Large intestine (tissue), 3 donors: ENCODE results near the gene NUDT12. TPM values are rescaled to one million over a fixed set of nuclear protein-coding genes. Genes with fewer than 3 reads are reported as not detected.

Experiments used
- DNase-seq, 2 donors: peaks; one replicate each; pipeline versions ENCODE4 v3.0.0 to v3.0.0-alpha.2; 2013
- H3K27ac ChIP-seq: one replicate; pipeline ENCODE4 v1.5.1; 2013; ENCODE audit warnings: low read length
- H3K27me3 ChIP-seq: 2 replicates; pipeline ENCODE4 v1.6.1; 2013; ENCODE audit warnings: low read length; ENCODE audit not compliant: control insufficient read depth, insufficient read depth
- H3K36me3 ChIP-seq: 2 replicates; pipeline ENCODE4 v1.6.1; 2013; ENCODE audit warnings: low read length; ENCODE audit not compliant: control insufficient read depth, insufficient read depth
- H3K4me1 ChIP-seq: one replicate; pipeline ENCODE4 v1.6.1; 2013; ENCODE audit warnings: low read length; ENCODE audit not compliant: control insufficient read depth, insufficient read depth
- H3K4me3 ChIP-seq: one replicate; pipeline ENCODE4 v1.5.1; 2013; ENCODE audit warnings: low read length
- H3K9me3 ChIP-seq: one replicate; pipeline ENCODE4 v1.6.1; 2013; ENCODE audit warnings: mild to moderate bottlenecking, low read depth, low read length, moderate library complexity; ENCODE audit not compliant: control insufficient read depth
- WGBS: methylation state at CpG from one replicate; pipeline ENCODE4 v1.1.5; 2013; ENCODE audit warnings: low lambda C conversion rate; ENCODE audit not compliant: insufficient coverage; 5-methylcytosine and 5-hydroxymethylcytosine counted together
- polyA plus RNA-seq: library from polyadenylated mRNA; unstranded; fragments of 120-200 nt; gene quantifications from one replicate; pipeline ENCODE4 v1.2.1, GENCODE V29; 2013

Gene NUDT12
- polyA plus RNA-seq, 1 donor, result 26.0 TPM

GRCh38 chr5:103514371-103514770, 48.2 kb downstream of the NUDT12 start:
- peak; percentile 20 to 55 for DNase-seq
- Histone ChIP-seq H3K9me3 (no peaks in the 10 kb centered on the region), H3K27ac (peak overlapping the region; percentile 41), H3K36me3 (no peaks in the 10 kb centered on the region), H3K4me1 (peaks cover 6% of the 10 kb centered on the region), H3K27me3 (no peaks in the 10 kb centered on the region), H3K4me3 (no peak overlapping the region)
- WGBS, result no CpG with 5 or more reads among the region's 1 CpG

- Histone ChIP-seq H3K4me3 (no peak overlapping the region), H3K36me3 (no peaks in the 10 kb centered on the region), H3K4me1 (peaks cover 6% of the 10 kb centered on the region), H3K27me3 (no peaks in the 10 kb centered on the region), H3K27ac (peak overlapping the region; percentile 41), H3K9me3 (no peaks in the 10 kb centered on the region)
- DNase-seq, result no peak
- WGBS, result 50% methylated on average over 1 of the region's 1 CpG
Observed at GRCh38 chr5:103513701-103514100, 48.9 kb downstream of the NUDT12 start.

GRCh38 chr5:103512500-103512899, 50.1 kb downstream of the NUDT12 start:
- H3K4me3 ChIP-seq, result no peak overlapping the region
- no peaks in the 10 kb centered on the region for H3K9me3 ChIP-seq
- H3K27me3 ChIP-seq, result no peaks in the 10 kb centered on the region
- 100% methylated on average over 1 of the region's 2 CpGs for WGBS
- no peak overlapping the region for H3K27ac ChIP-seq
- H3K4me1 ChIP-seq, result peaks cover 6% of the 10 kb centered on the region
- H3K36me3 ChIP-seq, result no peaks in the 10 kb centered on the region
- no peak for DNase-seq

- H3K4me3 ChIP-seq, result no peak overlapping the region
- 0% methylated on average over 1 of the region's 2 CpGs for WGBS
- H3K27me3 ChIP-seq, result no peaks in the 10 kb centered on the region
- H3K36me3 ChIP-seq, result no peaks in the 10 kb centered on the region
- H3K27ac ChIP-seq, result peak overlapping the region; percentile 35
- H3K9me3 ChIP-seq, result no peaks in the 10 kb centered on the region
- H3K4me1 ChIP-seq, result peaks cover 6% of the 10 kb centered on the region
- peak in 1 of 2 donors; percentile 69 for DNase-seq
Observed at GRCh38 chr5:103511554-103511885, 51.1 kb downstream of the NUDT12 start.

GRCh38 chr5:103510851-103511553, 51.6 kb downstream of the NUDT12 start:
- H3K27ac ChIP-seq, result peak overlapping the region; percentile 35
- WGBS, result no CpG with 5 or more reads among the region's 1 CpG
- no peaks in the 10 kb centered on the region for H3K9me3 ChIP-seq
- H3K4me1 ChIP-seq, result peaks cover 6% of the 10 kb centered on the region
- no peak for DNase-seq
- H3K36me3 ChIP-seq, result no peaks in the 10 kb centered on the region
- H3K4me3 ChIP-seq, result no peak overlapping the region
- H3K27me3 ChIP-seq, result no peaks in the 10 kb centered on the region

GRCh38 chr5:103505581-103506305, 56.8 kb downstream of the NUDT12 start:
- WGBS, result 94% methylated on average over 2 of the region's 3 CpGs

GRCh38 chr5:103503066-103503465, 59.5 kb downstream of the NUDT12 start:
- no peaks in the 10 kb centered on the region for H3K27me3 ChIP-seq
- H3K4me3 ChIP-seq, result no peak overlapping the region
- H3K4me1 ChIP-seq, result no peaks in the 10 kb centered on the region
- no peaks in the 10 kb centered on the region for H3K36me3 ChIP-seq
- DNase-seq, result no peak
- H3K27ac ChIP-seq, result no peak overlapping the region
- H3K9me3 ChIP-seq, result no peaks in the 10 kb centered on the region

More at GRCh38 chr5:103505581-103506305, 56.8 kb downstream of the NUDT12 start:
- no peaks in the 10 kb centered on the region for H3K27me3 ChIP-seq
- no peak overlapping the region for H3K4me3 ChIP-seq
- H3K4me1 ChIP-seq, result no peaks in the 10 kb centered on the region
- no peak overlapping the region for H3K27ac ChIP-seq
- no peaks in the 10 kb centered on the region for H3K9me3 ChIP-seq
- DNase-seq, result no peak
- no peaks in the 10 kb centered on the region for H3K36me3 ChIP-seq

GRCh38 chr5:103502662-103503061, 59.9 kb downstream of the NUDT12 start:
- WGBS, result 71% methylated on average over 1 of the region's 3 CpGs
- H3K27ac ChIP-seq, result no peak overlapping the region
- H3K9me3 ChIP-seq, result no peaks in the 10 kb centered on the region
- no peak overlapping the region for H3K4me3 ChIP-seq
- no peaks in the 10 kb centered on the region for H3K27me3 ChIP-seq
- no peak for DNase-seq
- no peaks in the 10 kb centered on the region for H3K36me3 ChIP-seq
- no peaks in the 10 kb centered on the region for H3K4me1 ChIP-seq
